ENCODE data around the gene INKA2.

The INKA2 gene

GRCh38 chr1:111737216-111738132, 1.7 kb downstream of the INKA2 start:
- peak overlapping the region; percentile 54 for H3K9ac ChIP-seq (ENCODE audit: low read length)
- no peaks in the 10 kb centered on the region for H3K9me3 ChIP-seq (ENCODE audit: low read length)
- peak overlapping the region; percentile 82 for H3K27ac ChIP-seq (ENCODE audit: low read depth, low read length)
- H3K36me3 ChIP-seq (ENCODE audit: insufficient read depth, low read length) = peaks cover 4% of the 10 kb centered on the region
- H3K27me3 ChIP-seq (ENCODE audit: control insufficient read depth in 1 of 2, insufficient read depth in 2 of 2, low read length in 2 of 2) = no peaks in the 10 kb centered on the region
- H3K4me3 ChIP-seq (ENCODE audit: low read depth in 1 of 2, low read length in 2 of 2) = peak overlapping the region; percentile 86 to 97
- peaks cover 36% of the 10 kb centered on the region for H3K4me1 ChIP-seq (ENCODE audit: insufficient read depth, low read length)

- no peak overlapping the region for H3K4me3 ChIP-seq (ENCODE audit: low read depth in 1 of 2, low read length in 2 of 2)
- peaks cover 4% of the 10 kb centered on the region for H3K36me3 ChIP-seq (ENCODE audit: insufficient read depth, low read length)
- peaks cover 36% of the 10 kb centered on the region for H3K4me1 ChIP-seq (ENCODE audit: insufficient read depth, low read length)
- H3K27me3 ChIP-seq (ENCODE audit: control insufficient read depth in 1 of 2, insufficient read depth in 2 of 2, low read length in 2 of 2) = no peaks in the 10 kb centered on the region
- H3K9ac ChIP-seq (ENCODE audit: low read length) = no peak overlapping the region
- H3K9me3 ChIP-seq (ENCODE audit: low read length) = no peaks in the 10 kb centered on the region
- H3K27ac ChIP-seq (ENCODE audit: low read depth, low read length) = no peak overlapping the region
Measured at GRCh38 chr1:111736548-111737215, 2.5 kb downstream of the INKA2 start.

- Histone ChIP-seq H3K4me3 (ENCODE audit: low read depth in 1 of 2, low read length in 2 of 2) (no peak overlapping the region), H3K36me3 (ENCODE audit: insufficient read depth, low read length) (peaks cover 4% of the 10 kb centered on the region), H3K27ac (ENCODE audit: low read depth, low read length) (no peak overlapping the region), H3K4me1 (ENCODE audit: insufficient read depth, low read length) (peaks cover 36% of the 10 kb centered on the region), H3K9me3 (ENCODE audit: low read length) (no peaks in the 10 kb centered on the region), H3K27me3 (ENCODE audit: control insufficient read depth in 1 of 2, insufficient read depth in 2 of 2, low read length in 2 of 2) (no peaks in the 10 kb centered on the region), H3K9ac (ENCODE audit: low read length) (no peak overlapping the region)
Measured at GRCh38 chr1:111735858-111736544, 3.2 kb downstream of the INKA2 start.

- H3K9me3 ChIP-seq (ENCODE audit: low read length) = no peaks in the 10 kb centered on the region
- no peak overlapping the region for H3K27ac ChIP-seq (ENCODE audit: low read depth, low read length)
- H3K9ac ChIP-seq (ENCODE audit: low read length) = no peak overlapping the region
- peaks cover 39% of the 10 kb centered on the region for H3K4me1 ChIP-seq (ENCODE audit: insufficient read depth, low read length)
- H3K4me3 ChIP-seq (ENCODE audit: low read depth in 1 of 2, low read length in 2 of 2) = no peak overlapping the region
- H3K27me3 ChIP-seq (ENCODE audit: control insufficient read depth in 1 of 2, insufficient read depth in 2 of 2, low read length in 2 of 2) = no peaks in the 10 kb centered on the region
- H3K36me3 ChIP-seq (ENCODE audit: insufficient read depth, low read length) = peaks cover 4% of the 10 kb centered on the region
Measured at GRCh38 chr1:111735321-111735720, 3.9 kb downstream of the INKA2 start.

GRCh38 chr1:111734856-111735255, 4.3 kb downstream of the INKA2 start:
- no peak overlapping the region for H3K9ac ChIP-seq (ENCODE audit: low read length)
- H3K36me3 ChIP-seq (ENCODE audit: insufficient read depth, low read length) = peaks cover 4% of the 10 kb centered on the region
- H3K4me3 ChIP-seq (ENCODE audit: low read depth in 1 of 2, low read length in 2 of 2) = no peak overlapping the region
- no peaks in the 10 kb centered on the region for H3K9me3 ChIP-seq (ENCODE audit: low read length)
- H3K27me3 ChIP-seq (ENCODE audit: control insufficient read depth in 1 of 2, insufficient read depth in 2 of 2, low read length in 2 of 2) = no peaks in the 10 kb centered on the region
- H3K27ac ChIP-seq (ENCODE audit: low read depth, low read length) = no peak overlapping the region
- peaks cover 39% of the 10 kb centered on the region for H3K4me1 ChIP-seq (ENCODE audit: insufficient read depth, low read length)

- Histone ChIP-seq H3K36me3 (ENCODE audit: insufficient read depth, low read length) (peaks cover 4% of the 10 kb centered on the region), H3K4me1 (ENCODE audit: insufficient read depth, low read length) (peaks cover 39% of the 10 kb centered on the region), H3K4me3 (ENCODE audit: low read depth in 1 of 2, low read length in 2 of 2) (no peak overlapping the region), H3K27ac (ENCODE audit: low read depth, low read length) (no peak overlapping the region), H3K27me3 (ENCODE audit: control insufficient read depth in 1 of 2, insufficient read depth in 2 of 2, low read length in 2 of 2) (no peaks in the 10 kb centered on the region), H3K9me3 (ENCODE audit: low read length) (no peaks in the 10 kb centered on the region), H3K9ac (ENCODE audit: low read length) (no peak overlapping the region)
Measured at GRCh38 chr1:111734426-111734825, 4.8 kb downstream of the INKA2 start.

DNA sequence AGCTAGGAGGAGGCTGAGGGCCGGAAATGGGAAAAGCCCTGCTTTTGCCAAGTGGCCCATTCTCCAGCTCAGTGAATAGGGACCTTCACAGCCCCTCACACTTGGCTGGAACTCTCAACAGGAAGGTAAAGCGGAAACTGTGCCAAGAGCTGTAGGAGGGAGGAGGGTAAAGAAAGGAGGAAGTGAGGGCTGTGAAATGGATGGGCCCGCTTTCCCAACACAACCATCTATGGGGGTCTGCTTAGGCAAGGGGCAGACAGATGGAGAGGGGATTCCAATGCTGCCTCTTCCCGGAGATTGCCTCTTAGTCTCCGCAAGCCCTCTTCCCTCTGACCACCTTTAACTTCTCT, 5.2 kb downstream of the INKA2 start:
- Histone ChIP-seq H3K4me1 (ENCODE audit: insufficient read depth, low read length) (peaks cover 39% of the 10 kb centered on the region), H3K27ac (ENCODE audit: low read depth, low read length) (no peak overlapping the region), H3K36me3 (ENCODE audit: insufficient read depth, low read length) (peaks cover 4% of the 10 kb centered on the region), H3K9me3 (ENCODE audit: low read length) (no peaks in the 10 kb centered on the region), H3K4me3 (ENCODE audit: low read depth in 1 of 2, low read length in 2 of 2) (no peak overlapping the region), H3K27me3 (ENCODE audit: control insufficient read depth in 1 of 2, insufficient read depth in 2 of 2, low read length in 2 of 2) (no peaks in the 10 kb centered on the region), H3K9ac (ENCODE audit: low read length) (no peak overlapping the region)

DNA sequence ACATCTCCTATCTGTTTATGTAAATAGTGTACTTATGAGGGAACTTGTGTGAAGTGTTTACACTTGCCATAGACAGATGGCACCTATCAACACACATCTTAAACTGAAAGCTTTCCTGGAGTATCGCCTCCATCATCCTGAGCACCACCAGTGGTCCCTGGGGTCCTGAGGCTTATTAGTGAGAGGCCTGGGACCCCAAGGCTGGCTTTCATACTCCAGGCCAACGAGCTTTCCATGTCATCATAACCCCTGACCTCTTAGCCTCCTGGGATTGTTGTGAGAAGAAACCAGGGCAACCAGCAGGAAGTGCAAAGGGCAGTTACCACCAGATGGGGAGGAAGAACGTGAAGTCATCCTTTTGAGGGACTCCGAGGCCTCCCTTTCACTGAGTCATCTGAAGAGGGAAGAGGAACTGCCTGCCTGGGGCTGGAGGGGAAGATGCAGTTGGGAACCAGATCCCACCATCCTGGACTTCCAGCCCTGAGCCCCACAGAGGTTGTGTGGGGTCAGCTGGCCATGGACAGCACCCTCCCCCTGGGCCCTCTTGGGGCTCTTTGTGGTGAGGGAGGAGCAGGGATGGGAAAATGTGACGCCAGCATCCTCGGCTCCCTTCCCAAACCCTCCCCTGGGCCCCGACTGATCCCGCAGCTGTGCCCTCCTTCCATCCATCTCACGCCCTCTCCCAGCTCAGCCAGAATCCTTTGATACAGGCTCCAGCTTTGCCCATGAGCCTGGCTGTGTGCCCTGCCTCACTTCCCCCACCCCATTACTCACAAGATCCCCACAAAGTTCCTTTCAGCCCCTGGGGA, 5.8 kb downstream of the INKA2 start:
- peaks cover 39% of the 10 kb centered on the region for H3K4me1 ChIP-seq (ENCODE audit: insufficient read depth, low read length)
- H3K27me3 ChIP-seq (ENCODE audit: control insufficient read depth in 1 of 2, insufficient read depth in 2 of 2, low read length in 2 of 2) = no peaks in the 10 kb centered on the region
- peaks cover 4% of the 10 kb centered on the region for H3K36me3 ChIP-seq (ENCODE audit: insufficient read depth, low read length)
- H3K9ac ChIP-seq (ENCODE audit: low read length) = no peak overlapping the region
- H3K27ac ChIP-seq (ENCODE audit: low read depth, low read length) = peak overlapping the region; percentile 33
- no peak overlapping the region for H3K4me3 ChIP-seq (ENCODE audit: low read depth in 1 of 2, low read length in 2 of 2)
- no peaks in the 10 kb centered on the region for H3K9me3 ChIP-seq (ENCODE audit: low read length)

- no peak overlapping the region for H3K27ac ChIP-seq (ENCODE audit: low read depth, low read length)
- no peaks in the 10 kb centered on the region for H3K9me3 ChIP-seq (ENCODE audit: low read length)
- peaks cover 4% of the 10 kb centered on the region for H3K36me3 ChIP-seq (ENCODE audit: insufficient read depth, low read length)
- H3K27me3 ChIP-seq (ENCODE audit: control insufficient read depth in 1 of 2, insufficient read depth in 2 of 2, low read length in 2 of 2) = no peaks in the 10 kb centered on the region
- H3K4me1 ChIP-seq (ENCODE audit: insufficient read depth, low read length) = peaks cover 34% of the 10 kb centered on the region
- H3K4me3 ChIP-seq (ENCODE audit: low read depth in 1 of 2, low read length in 2 of 2) = no peak overlapping the region
- no peak overlapping the region for H3K9ac ChIP-seq (ENCODE audit: low read length)
Measured at GRCh38 chr1:111732718-111733117, 6.5 kb downstream of the INKA2 start.

DNA sequence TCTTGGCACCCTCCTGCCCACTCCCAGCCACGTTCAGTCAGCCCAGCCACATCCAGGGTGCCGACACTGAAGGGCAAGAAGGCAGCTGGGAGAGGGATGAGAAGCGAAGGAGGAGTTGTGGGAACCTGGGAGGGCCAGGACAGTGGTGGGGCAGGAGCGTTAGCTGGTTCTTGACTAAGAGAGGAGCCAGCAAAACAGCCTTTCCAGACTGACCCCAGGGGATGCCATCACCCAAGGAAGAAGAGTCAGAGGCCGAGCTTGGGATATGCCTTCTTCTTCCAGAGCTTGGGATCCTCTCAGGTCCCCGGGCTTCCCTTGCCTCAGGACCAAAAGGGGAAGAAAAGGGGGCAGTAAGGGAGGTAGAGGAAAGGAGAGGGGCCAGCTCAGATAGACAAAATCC, 7.2 kb downstream of the INKA2 start:
- H3K27me3 ChIP-seq (ENCODE audit: control insufficient read depth in 1 of 2, insufficient read depth in 2 of 2, low read length in 2 of 2) = no peaks in the 10 kb centered on the region
- H3K4me3 ChIP-seq (ENCODE audit: low read depth in 1 of 2, low read length in 2 of 2) = no peak overlapping the region
- no peak overlapping the region for H3K27ac ChIP-seq (ENCODE audit: low read depth, low read length)
- H3K9me3 ChIP-seq (ENCODE audit: low read length) = no peaks in the 10 kb centered on the region
- peaks cover 26% of the 10 kb centered on the region for H3K4me1 ChIP-seq (ENCODE audit: insufficient read depth, low read length)
- H3K9ac ChIP-seq (ENCODE audit: low read length) = no peak overlapping the region
- peaks cover 4% of the 10 kb centered on the region for H3K36me3 ChIP-seq (ENCODE audit: insufficient read depth, low read length)

GRCh38 chr1:111730706-111731105, 8.5 kb downstream of the INKA2 start:
- H3K4me3 ChIP-seq (ENCODE audit: low read depth in 1 of 2, low read length in 2 of 2) = no peak overlapping the region
- H3K9me3 ChIP-seq (ENCODE audit: low read length) = no peaks in the 10 kb centered on the region
- H3K27me3 ChIP-seq (ENCODE audit: control insufficient read depth in 1 of 2, insufficient read depth in 2 of 2, low read length in 2 of 2) = no peaks in the 10 kb centered on the region
- H3K4me1 ChIP-seq (ENCODE audit: insufficient read depth, low read length) = peaks cover 17% of the 10 kb centered on the region
- H3K9ac ChIP-seq (ENCODE audit: low read length) = no peak overlapping the region
- peaks cover 2% of the 10 kb centered on the region for H3K36me3 ChIP-seq (ENCODE audit: insufficient read depth, low read length)
- no peak overlapping the region for H3K27ac ChIP-seq (ENCODE audit: low read depth, low read length)

Data from muscle layer of colon (tissue), 2 donors.